ENCODE results near the gene HNRNPA2B1.
A peak's percentile ranks its signal among the peaks of the same experiment; 100 is the strongest.

HNRNPA2B1 gene

GRCh38 chr7:26200444-26201246, at the start of gene HNRNPA2B1:
Gene HNRNPA2B1, minus strand, starts transcription at chr7:26200746. Its CDS starts 169 bp downstream, at chr7:26200577.
- DNase-seq (ENCODE audit: low read depth), result peak; percentile 96

DNA sequence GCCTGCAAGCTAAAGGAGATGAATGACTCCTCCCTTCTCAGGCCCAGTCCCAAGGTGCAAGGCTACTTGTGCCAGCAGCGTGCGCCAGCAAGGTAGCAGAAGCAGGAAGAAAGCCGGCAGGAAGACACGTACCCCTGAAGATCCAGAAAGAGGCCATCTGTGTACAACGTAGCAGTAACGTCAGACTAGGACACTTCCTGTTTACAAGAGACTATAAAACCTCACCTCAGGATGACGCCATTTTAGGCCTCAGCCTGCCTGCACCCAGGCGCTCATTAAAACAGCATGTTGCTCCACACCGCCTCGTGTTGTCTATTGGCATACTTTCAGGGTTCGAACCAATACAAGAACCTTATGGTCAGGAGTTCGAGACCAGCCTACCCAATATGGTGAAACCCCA, 49.7 kb upstream of the HNRNPA2B1 start:
- DNase-seq (ENCODE audit: low read depth), result no peak

DNA sequence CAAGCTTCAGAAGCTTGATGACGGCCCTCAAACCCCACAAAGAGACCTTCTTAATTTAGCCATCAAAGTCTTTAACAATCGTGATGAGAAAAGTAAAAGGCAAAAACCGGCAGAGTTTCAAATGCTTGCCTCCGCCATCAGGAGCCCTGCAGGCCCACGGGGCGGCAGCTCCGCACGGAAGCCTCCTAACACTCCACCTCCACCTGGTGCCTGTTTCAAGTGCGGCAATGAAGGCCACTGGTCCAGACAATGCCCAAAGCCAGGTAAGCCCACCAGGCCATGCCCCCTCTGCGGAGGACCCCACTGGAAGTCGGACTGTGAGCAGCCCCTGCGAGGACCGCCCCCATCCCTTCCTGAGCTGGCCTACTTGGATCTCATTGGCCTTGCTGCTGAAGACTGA, 44.6 kb upstream of the HNRNPA2B1 start:
- DNase-seq (ENCODE audit: low read depth), result no peak

DNA sequence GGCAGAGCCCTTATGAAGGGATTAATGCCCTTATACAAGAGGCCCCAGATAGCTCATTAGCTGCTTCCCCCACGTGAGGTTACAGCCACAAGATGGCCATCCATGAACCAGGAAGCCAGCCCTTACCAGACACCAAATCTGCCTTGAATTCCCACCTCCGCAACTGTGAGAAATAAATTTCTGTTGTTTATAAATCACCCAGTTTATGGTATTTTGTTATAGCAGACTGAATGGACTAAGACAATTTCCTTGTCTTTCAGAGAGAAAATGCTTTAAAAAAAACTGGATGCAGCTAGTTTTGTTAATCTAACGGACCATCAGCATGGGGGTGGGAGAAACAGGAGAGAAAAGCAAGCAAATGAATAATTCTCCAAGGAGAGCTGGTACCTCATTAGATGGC, 37.5 kb upstream of the HNRNPA2B1 start:
- DNase-seq (ENCODE audit: low read depth), result no peak

DNA sequence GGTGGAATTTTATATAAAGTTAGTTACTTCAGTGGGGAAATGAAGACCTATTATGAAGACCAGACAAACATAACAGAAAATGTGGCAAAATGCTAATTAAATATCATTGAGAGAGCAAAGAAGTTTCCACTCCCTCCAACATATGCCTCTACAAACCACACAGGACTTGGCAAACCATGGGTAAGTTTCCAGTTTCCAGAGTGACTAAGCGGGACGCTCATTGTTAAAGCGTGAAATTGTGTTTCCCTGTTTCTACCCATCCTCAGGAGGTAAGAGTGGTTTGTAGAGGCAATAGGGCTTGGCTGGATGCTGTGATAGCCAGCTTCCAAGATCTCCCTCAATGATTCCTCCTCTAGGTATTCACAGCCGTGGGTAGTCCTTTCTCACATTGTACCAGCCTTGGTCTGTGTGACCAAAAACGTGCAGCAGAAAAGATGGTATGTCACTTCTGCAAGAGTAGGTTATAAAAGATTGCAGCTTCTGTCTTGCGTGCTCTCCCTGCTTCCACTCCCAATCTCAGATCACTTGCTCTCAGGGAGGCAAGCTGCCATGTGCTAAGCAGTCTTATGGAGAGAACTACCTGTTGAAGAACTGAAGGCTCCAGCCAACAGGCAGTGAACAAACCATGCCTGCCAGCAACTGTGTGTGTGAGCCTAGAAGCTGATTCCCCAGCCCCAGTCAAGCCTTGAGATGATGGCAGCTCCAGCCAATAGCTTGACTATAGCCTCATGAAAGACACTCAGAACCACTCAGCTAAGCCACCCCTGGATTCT, 36.7 kb upstream of the HNRNPA2B1 start:
- DNase-seq (ENCODE audit: low read depth), result no peak

DNA sequence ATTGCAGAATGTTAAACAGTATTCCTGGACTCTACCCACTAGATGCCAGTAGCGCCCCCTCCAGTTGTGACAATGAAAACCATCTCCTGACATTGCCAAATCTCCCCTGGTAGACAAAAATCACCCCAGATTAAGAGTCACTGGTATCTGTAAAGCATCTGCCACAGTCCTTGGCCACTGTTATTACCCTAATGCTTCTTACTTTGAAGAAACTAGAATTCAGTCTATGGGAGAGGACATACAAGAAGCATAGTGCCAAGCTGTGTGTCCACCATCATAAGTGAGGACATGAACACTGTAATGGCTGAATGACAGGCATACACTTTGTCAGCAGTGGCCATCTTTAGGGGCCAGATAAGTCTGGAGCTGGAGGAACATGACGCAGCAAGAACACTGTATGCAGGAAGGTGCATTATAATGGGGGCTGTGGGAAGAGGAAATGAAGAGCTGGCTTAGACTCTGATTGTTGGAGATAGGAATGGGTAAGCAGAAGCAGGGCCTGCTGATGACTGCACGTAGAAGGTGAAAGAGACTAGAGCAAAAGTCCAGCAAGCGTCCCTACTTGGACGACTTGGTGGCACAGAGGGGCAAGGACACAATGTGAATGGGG, 33.5 kb upstream of the HNRNPA2B1 start:
- DNase-seq (ENCODE audit: low read depth), result no peak

DNA sequence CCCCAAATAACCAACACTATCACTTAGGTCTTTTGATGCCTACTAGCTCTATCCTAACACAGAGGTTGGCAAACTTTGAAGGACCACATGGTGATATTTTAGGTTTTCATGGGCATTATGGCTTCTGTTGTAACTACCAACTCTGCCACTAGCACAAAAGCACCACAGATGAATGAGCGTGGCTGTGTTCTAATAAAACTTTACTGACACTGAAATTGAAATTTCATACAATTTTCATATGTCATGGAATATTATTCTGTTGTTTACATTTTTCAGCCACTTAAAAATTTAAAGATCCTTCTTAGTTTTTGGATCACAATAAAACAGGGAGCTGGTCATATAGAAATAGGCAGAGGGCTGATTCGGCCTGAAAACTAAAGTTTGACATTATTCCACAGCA, 27.4 kb upstream of the HNRNPA2B1 start:
- no peak for DNase-seq (ENCODE audit: low read depth)

DNA sequence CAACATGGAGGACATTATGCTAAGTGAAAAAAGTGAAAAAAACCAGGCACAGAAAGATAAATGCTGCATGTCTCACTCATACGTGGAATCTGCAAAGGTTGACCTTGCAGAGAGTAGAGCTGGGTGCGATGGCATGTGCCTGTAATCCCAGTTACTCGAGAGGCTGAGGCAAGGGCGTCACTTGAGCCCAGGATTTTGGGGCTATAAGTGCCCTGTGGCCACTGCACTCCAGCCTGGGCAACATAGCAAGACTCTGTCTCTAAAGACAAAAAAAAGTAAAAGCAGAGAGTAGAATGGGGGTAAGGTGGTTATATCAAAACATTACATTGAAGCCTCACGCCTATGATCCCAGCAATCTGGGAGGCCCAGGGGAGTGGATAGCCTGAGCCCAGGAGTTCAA, 23.8 kb upstream of the HNRNPA2B1 start:
- DNase-seq (ENCODE audit: low read depth), result no peak

DNA sequence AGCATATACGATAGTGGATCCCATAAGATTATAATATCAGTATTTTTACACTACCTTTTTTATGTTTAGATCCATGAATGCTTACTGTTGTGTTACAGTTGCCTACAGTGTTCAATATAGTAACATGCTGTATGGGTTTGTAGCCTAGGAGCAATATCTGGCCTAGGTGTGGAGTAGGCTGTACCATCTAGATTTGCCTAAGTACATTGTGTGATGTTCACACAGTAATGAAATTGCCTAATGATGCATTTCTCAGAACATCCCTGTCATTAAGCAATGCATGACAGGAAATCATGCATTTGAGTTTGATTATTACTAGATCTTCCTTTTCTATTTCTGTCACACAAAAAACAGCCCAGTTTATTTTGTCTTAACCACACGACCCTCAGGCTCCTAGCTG, 15.5 kb upstream of the HNRNPA2B1 start:
- no peak for DNase-seq (ENCODE audit: low read depth)

GRCh38 chr7:26213807-26214515, 13.4 kb upstream of the HNRNPA2B1 start:
- no peak for DNase-seq (ENCODE audit: low read depth)

DNA sequence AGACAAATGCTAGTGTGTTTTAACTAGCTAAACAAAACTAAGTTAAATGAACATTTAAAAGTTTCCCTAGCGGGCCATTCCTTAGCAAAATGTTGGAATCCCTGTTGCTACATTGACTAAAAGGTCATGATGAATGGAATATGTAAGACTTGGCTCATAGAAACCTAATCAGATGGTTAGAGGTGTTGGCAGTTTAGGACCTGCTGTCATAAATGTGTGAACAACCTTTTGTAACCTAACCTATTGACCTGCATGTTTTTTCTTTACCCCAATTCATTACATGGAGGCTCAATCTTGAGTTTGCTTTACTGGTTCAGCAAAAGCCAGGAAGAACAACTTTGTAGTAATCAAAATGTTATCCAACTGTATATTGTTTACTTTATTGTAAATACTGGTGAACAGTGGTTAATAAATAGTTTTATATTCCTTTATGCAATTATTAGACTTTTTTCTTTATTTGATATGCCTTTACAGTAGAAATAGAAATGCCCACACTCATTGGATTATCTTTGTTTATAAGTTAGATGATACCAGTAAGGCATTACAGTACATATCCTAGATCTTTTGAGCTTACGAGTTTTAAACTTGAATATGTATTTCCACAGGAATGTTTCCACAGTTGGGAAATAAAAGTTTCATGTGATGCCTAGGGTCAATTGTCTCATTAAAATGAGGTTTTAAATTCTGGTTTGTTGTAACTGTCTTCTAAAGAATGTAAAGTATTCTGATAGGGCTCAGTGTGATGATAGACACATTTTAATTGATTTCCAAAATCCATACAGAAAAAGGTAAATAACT, 12.6 kb upstream of the HNRNPA2B1 start:
- no peak for DNase-seq (ENCODE audit: low read depth)

GRCh38 chr7:26208040-26208439, 7.5 kb upstream of the HNRNPA2B1 start:
- no peak for DNase-seq (ENCODE audit: low read depth)

DNA sequence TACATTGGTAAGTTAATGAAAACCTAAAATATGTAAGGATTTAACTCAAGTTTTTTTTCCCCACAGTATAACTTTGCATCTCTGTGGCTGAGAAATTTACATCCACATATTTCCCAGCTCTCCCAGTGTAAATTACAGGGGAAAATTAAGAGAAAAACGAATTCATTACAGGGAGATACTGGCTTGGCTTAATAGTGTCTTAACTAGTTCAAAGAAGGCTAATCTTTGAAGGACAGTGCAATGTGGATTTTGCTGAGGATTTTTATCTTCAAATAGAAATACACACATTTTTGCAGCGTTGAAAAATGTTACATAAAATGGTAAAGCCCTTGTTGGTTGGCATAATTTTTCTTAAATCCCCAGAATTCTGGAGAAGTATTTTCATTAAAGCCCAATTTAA, 2.5 kb upstream of the HNRNPA2B1 start:
- DNase-seq (ENCODE audit: low read depth), result no peak

DNA sequence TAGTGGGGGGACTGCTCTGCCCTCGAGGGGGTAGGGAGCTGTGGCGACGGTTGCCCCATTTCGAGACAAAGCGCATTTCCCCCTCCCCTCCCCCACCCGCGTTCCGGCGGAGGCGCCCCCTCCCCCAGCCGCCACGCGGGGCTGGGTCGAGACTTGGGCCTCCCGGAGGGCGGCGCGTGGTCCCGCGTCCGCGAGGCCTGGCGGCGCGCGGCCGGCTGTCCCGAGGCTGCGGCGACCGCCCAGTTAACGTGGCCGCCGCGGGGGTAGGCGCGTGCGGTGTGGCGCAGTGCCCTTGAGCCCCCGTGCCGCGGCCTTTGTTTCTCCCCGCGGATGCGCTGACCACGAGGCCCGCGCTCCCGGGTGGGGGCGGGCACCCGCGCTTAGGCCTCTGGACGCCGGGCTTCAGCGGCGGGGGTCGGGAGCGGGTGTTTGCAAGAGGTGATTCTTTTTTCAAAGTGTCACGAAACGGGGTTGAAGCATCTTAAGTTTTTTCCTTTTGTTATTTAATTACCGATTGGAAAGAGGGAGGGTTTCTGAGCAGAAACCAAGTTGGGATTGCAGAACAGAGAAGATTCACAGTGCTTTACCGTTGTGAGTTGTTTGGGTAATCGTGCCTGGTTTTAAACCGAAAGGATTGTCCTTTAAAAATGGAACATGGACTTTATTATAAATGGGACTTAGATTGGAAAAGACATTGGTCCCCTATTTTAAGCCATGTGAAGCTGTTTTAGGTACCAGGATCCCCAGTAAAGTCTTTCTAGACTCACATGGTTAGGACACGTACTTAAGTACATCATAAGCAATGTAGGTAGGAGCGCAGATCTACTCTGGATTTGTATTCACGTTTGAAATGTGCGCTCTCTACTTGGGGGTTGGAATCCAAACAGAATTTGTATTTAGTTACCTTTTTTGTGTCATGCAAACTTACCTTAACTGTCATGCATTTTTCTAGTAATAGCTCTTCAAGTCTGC, 1.8 kb upstream of the HNRNPA2B1 start:
- DNase-seq (ENCODE audit: low read depth), result peak; percentile 56

GRCh38 chr7:26201247-26202018, 887 bp upstream of the HNRNPA2B1 start, which contains the start of gene CBX3:
Gene CBX3, plus strand, starts transcription at chr7:26201745. Its CDS starts 1,254 bp downstream, at chr7:26202999.
- peak; percentile 70 for DNase-seq (ENCODE audit: low read depth)

- DNase-seq (ENCODE audit: low read depth), result peak; percentile 66
Observed at GRCh38 chr7:26200038-26200443, 505 bp downstream of the HNRNPA2B1 start.

- peak; percentile 54 for DNase-seq (ENCODE audit: low read depth)
Observed at GRCh38 chr7:26199301-26200037, 1.1 kb downstream of the HNRNPA2B1 start.

- no peak for DNase-seq (ENCODE audit: low read depth)
Observed at GRCh38 chr7:26198781-26199169, 1.8 kb downstream of the HNRNPA2B1 start.

All from stimulated activated CD4-positive, alpha-beta T cell treated with anti-CD3 and anti-CD28 coated beads, Interleukin-2, amount 100 ng/mL, for 4 hours (primary cell).